Measurements from ENCODE around the gene CCDC3.

CCDC3 gene

GRCh38 chr10:12961416-12962205, 39.9 kb downstream of the CCDC3 start:
- no peak for DNase-seq (ENCODE audit: low read depth, low spot score)

GRCh38 chr10:12960941-12961340, 40.6 kb downstream of the CCDC3 start:
- DNase-seq (ENCODE audit: low read depth, low spot score), result no peak

- DNase-seq (ENCODE audit: low read depth, low spot score), result no peak
Measured at GRCh38 chr10:12960334-12960898, 41.1 kb downstream of the CCDC3 start.

GRCh38 chr10:12958546-12959110, 42.9 kb downstream of the CCDC3 start:
- no peak for DNase-seq (ENCODE audit: low read depth, low spot score)

GRCh38 chr10:12957081-12957480, 44.4 kb downstream of the CCDC3 start:
- DNase-seq (ENCODE audit: low read depth, low spot score), result no peak

DNA sequence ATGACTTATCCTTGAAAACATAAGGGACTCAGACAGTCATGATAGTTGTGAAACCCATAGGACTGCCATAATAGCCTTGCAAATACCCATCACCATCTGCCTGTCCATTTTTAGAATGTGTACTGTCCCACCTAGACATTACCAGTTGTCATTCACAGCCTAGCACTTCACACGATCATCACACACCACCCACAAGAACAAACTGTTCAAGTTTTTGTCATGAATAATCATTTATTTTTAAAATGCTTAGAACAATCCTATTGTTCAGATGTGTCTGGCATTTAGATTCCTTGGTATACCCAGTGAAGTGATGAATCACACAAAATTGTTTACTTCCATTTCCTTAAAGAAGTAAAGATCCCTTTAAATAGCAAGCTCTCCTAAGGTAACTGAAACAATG, 46.6 kb downstream of the CCDC3 start:
- DNase-seq (ENCODE audit: low read depth, low spot score), result no peak

DNA sequence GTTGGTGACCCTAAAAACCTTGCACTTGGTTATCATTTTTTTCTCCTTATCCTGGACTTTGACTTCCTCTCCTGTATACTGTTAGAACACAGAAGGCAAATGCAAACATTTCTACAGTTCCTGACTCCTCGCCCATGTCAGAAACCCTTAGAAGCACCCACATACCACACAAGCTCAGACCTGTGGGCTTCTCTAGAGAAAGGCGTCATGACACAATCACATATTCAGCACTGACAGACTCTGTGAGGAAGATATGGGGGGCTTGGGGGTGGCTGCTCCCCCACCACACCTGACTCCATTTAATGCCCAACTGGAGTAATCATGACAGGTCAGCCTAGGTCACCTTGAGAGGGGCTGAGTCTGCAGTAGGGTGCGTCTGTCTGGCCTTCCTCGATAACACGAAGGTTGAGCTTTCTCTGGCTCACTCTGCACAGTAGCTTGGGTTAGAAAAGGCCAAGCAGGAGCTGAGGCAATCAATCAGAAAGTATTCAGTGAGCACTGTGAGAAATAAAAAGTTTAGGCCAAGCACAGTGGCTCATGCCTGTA, 50.9 kb downstream of the CCDC3 start:
- no peak for DNase-seq (ENCODE audit: low read depth, low spot score)

- no peak for DNase-seq (ENCODE audit: low read depth, low spot score)
Measured at GRCh38 chr10:12949248-12949647, 52.3 kb downstream of the CCDC3 start.

- DNase-seq (ENCODE audit: low read depth, low spot score), result no peak
Measured at GRCh38 chr10:12947741-12948140, 53.8 kb downstream of the CCDC3 start.

DNA sequence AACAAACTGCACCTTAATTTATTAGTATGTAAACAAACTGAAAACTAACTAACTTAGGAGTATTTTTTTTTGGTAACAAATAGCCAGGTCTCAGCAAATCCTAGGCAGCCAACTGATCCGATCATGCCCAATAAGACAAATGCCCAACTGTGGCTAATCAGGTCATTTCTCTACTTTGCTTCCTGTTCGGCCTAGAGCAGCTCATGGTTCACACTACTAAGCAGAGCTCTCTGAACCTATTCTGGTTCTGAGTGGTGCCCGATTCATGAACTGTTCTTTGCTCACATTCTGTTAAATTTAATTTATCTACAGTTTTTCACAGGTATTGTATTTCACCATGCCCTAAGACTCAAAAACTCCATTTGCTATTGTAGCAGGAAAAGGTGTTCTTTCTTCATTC, 55.1 kb downstream of the CCDC3 start:
- DNase-seq (ENCODE audit: low read depth, low spot score), result no peak

- DNase-seq (ENCODE audit: low read depth, low spot score), result no peak
Measured at GRCh38 chr10:12945690-12946359, 55.7 kb downstream of the CCDC3 start.

- DNase-seq (ENCODE audit: low read depth, low spot score), result no peak
Measured at GRCh38 chr10:12944931-12945330, 56.6 kb downstream of the CCDC3 start.

GRCh38 chr10:12943425-12943824, 58.1 kb downstream of the CCDC3 start:
- DNase-seq (ENCODE audit: low read depth, low spot score), result no peak

DNA sequence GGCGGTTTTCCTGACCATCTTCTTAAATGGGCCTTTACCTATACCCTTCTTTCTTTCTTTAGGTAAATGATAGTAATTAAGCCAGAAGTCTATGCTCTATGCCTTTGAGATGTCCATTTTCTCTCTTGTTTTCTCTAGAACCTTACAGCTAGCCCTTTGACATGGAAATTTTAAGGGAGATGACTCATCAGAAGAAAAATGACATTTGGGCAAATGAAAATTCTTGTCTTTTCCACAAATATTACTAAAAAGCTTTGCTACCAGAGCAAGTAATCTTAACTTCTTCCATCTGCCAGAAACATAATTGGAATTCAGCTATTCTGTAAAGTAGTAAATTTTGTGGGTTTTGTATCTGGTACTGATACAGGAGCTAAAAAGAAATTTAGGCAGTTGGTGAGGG, 59.5 kb downstream of the CCDC3 start:
- no peak for DNase-seq (ENCODE audit: low read depth, low spot score)

- no peak for DNase-seq (ENCODE audit: low read depth, low spot score)
Measured at GRCh38 chr10:12940791-12941190, 60.7 kb downstream of the CCDC3 start.

GRCh38 chr10:12938271-12938670, 63.2 kb downstream of the CCDC3 start:
- no peak for DNase-seq (ENCODE audit: low read depth, low spot score)

GRCh38 chr10:12937527-12937926, 64.0 kb downstream of the CCDC3 start:
- DNase-seq (ENCODE audit: low read depth, low spot score), result no peak

GRCh38 chr10:12934777-12935176, 66.7 kb downstream of the CCDC3 start:
- no peak for DNase-seq (ENCODE audit: low read depth, low spot score)

GRCh38 chr10:12929381-12929780, 72.1 kb downstream of the CCDC3 start:
- DNase-seq (ENCODE audit: low read depth, low spot score), result no peak

DNA sequence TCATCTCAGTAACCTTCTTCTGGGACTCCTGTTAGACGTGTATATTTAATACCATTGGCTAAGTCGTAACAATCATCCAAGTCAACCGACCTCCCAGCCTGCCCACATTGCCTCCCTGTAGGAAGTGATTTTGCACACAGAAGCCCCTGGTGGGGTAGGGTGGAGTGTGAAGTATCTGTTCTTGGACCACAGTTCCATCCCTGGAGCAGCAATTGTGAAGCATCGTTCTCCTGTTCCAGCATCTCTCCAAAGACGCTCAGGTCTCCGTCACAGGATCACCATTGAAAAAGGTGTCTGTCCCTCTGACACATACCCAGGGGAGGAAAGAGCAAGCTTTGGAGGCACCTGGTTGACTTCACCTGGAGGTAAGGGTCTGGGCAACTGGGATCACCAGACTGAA, 72.9 kb downstream of the CCDC3 start:
- DNase-seq (ENCODE audit: low read depth, low spot score), result no peak

- no peak for DNase-seq (ENCODE audit: low read depth, low spot score)
Measured at GRCh38 chr10:12927896-12928295, 73.6 kb downstream of the CCDC3 start.

- no peak for DNase-seq (ENCODE audit: low read depth, low spot score)
Measured at GRCh38 chr10:12925845-12926244, 75.7 kb downstream of the CCDC3 start.
